K562 (cell line): ENCODE data around the gene ZBP1. TPM values are rescaled to one million over a fixed set of nuclear protein-coding genes. Genes with fewer than 3 reads are reported as not detected.

ENCODE experiments used
- ATAC-seq: fragments of 200-7000 bp; cut with Tn5 transposase; 3 replicates; pipeline ENCODE4 v1.9.1; 2020; ENCODE audit warnings: moderate library complexity
- BruUV-seq: library from RNA; stranded (reverse); fragments of 400-500 nt; replicated peaks from 2 replicates; lab custom pipeline; 2021; lab: Mats Ljungman, UMichigan
- CTCF ChIA-PET: fragments of 300-600 bp; formaldehyde crosslinking; extraction: SDS; loops from one replicate; lab custom pipeline; 2021; ENCODE audit warnings: low intra/inter-chr PET ratio; lab: Yijun Ruan, JAX
- POLR2A ChIA-PET: fragments of 300-600, 350-650 bp; sonication (Branson Sonifier 250); formaldehyde crosslinking; extraction: SDS; loops from one replicate; lab custom pipeline; 2021; ENCODE audit warnings: antibody characterized with exemption, inconsistent platforms; lab: Yijun Ruan, JAX
- DNase-seq, 4 experiments: peaks; one replicate each; pipeline versions ENCODE4 v3.0.0 to v3.0.0-alpha.2; 2011 to 2018; ENCODE audit warnings: low spot score in 3 of 4, mixed read lengths in 3 of 4; ENCODE audit errors: extremely low read depth in 1 of 4
- FAIRE-seq: peaks from 2 replicates; lab custom pipeline; 2011; peaks lifted over from hg19 to GRCh38; lab: Jason Lieb, UNC
- H2AFZ ChIP-seq: 2 replicates; pipeline ENCODE4 v1.6.0; 2011; ENCODE audit warnings: low read depth, low read length, control low read depth, inconsistent platforms
- H3K27ac ChIP-seq: fragments of 200-600 bp; 3 replicates; pipeline ENCODE4 v1.8.0; 2011; ENCODE audit warnings: low read depth, mild to moderate bottlenecking, control low read depth, inconsistent platforms, low read length, moderate library complexity, mixed read lengths; ENCODE audit errors: extremely low read depth
- H3K27me3 ChIP-seq, 2 experiments: fragments of 300-600 bp in 1 of 2; 2 replicates in 1 of 2; 3 replicates in 1 of 2; pipeline versions ENCODE4 v1.6.0 to v1.8.0; 2011; ENCODE audit warnings: inconsistent platforms in 2 of 2, low read length in 2 of 2, mild to moderate bottlenecking in 1 of 2, mixed read lengths in 1 of 2, moderate library complexity in 1 of 2; ENCODE audit not compliant: control insufficient read depth in 2 of 2, insufficient read depth in 2 of 2
- H3K36me3 ChIP-seq: fragments of 300-600 bp; 3 replicates; pipeline ENCODE4 v1.8.0; 2011; ENCODE audit warnings: mild to moderate bottlenecking, low read length, inconsistent platforms; ENCODE audit not compliant: control insufficient read depth, insufficient read depth
- H3K4me1 ChIP-seq, 2 experiments: fragments of 200-600 bp in 1 of 2; replicated peaks in 1 of 2; 2 replicates in 1 of 2; 3 replicates in 1 of 2; pipeline versions ENCODE4 v1.5.1 to v1.8.0; 2011; ENCODE audit warnings: inconsistent platforms in 2 of 2, low read length in 2 of 2, mild to moderate bottlenecking in 1 of 2, mixed read lengths in 1 of 2, moderate library complexity in 1 of 2; ENCODE audit not compliant: control insufficient read depth in 2 of 2, insufficient read depth in 2 of 2
- H3K4me2 ChIP-seq: 2 replicates; pipeline ENCODE4 v1.6.1; 2011; ENCODE audit warnings: low read length, control low read depth, inconsistent platforms, mixed read lengths; ENCODE audit not compliant: insufficient read depth
- H3K4me3 ChIP-seq: fragments of 200-600 bp; sonication (generic), shearing (Covaris generic); 2 replicates; pipeline ENCODE4 v1.5.1; 2016; ENCODE audit warnings: control low read depth, inconsistent platforms
- H3K79me2 ChIP-seq: fragments of 200-600 bp; 3 replicates; pipeline ENCODE4 v1.8.0; 2011; ENCODE audit warnings: low read length, inconsistent platforms; ENCODE audit not compliant: control insufficient read depth, insufficient read depth
- H3K9ac ChIP-seq, 2 experiments: 2 replicates each; pipeline versions ENCODE4 v1.6.0 to v1.6.1; 2011; ENCODE audit warnings: low read depth in 2 of 2, low read length in 2 of 2, control low read depth in 1 of 2, inconsistent platforms in 1 of 2, mild to moderate bottlenecking in 1 of 2, mixed read lengths in 1 of 2; ENCODE audit not compliant: insufficient read depth in 1 of 2
- H3K9me1 ChIP-seq: one replicate; pipeline ENCODE4 v1.6.0; 2011; ENCODE audit warnings: inconsistent platforms, mild to moderate bottlenecking, low read length, moderate library complexity; ENCODE audit not compliant: control insufficient read depth, insufficient read depth
- H3K9me3 ChIP-seq: replicated peaks from 2 replicates; pipeline ENCODE4 v1.5.1; 2011; ENCODE audit warnings: low read depth, low read length, inconsistent platforms; ENCODE audit not compliant: control insufficient read depth, insufficient read depth
- H4K20me1 ChIP-seq: replicated peaks from 2 replicates; pipeline ENCODE4 v1.6.1; 2011; ENCODE audit warnings: low read length, inconsistent platforms, mixed read lengths; ENCODE audit not compliant: control insufficient read depth, insufficient read depth
- HSF4 ChIP-seq: fragments of 250-450 bp; sonication (Bioruptor Pico); IDR thresholded peaks from 2 replicates; pipeline ENCODE4 v2.1.2; 2022; ENCODE audit warnings: mild to moderate bottlenecking, moderate library complexity, borderline replicate concordance
- IRF1 ChIP-seq: sonication (generic); formaldehyde crosslinking; IDR thresholded peaks from 2 replicates; pipeline ENCODE4 v1.8.0; 2022; ENCODE audit warnings: missing genetic modification reagents, mild to moderate bottlenecking, borderline replicate concordance
- KLF16 ChIP-seq: IDR thresholded peaks from 2 replicates; pipeline ENCODE4 v1.6.1; 2016; ENCODE audit warnings: antibody characterized with exemption
- NUFIP1 ChIP-seq: fragments of 450-650 bp; IDR thresholded peaks from 2 replicates; pipeline ENCODE4 v1.6.1; 2018; ENCODE audit not compliant: partially characterized antibody
- POLR3A ChIP-seq: IDR thresholded peaks from 2 replicates; pipeline ENCODE4 v1.6.1; 2011; ENCODE audit warnings: borderline replicate concordance, mild to moderate bottlenecking, moderate library complexity; ENCODE audit not compliant: insufficient read length, insufficient read depth; ENCODE audit errors: extremely low read depth
- PPARD ChIP-seq: fragments of 250-450 bp; sonication (Bioruptor Pico); IDR thresholded peaks from 2 replicates; pipeline ENCODE4 v1.8.0; 2022; ENCODE audit warnings: inconsistent platforms, mild to moderate bottlenecking, moderate library complexity
- RBBP5 ChIP-seq: fragments of 200-600 bp; sonication (generic); IDR thresholded peaks from 2 replicates; pipeline ENCODE4 v1.6.1; 2012; ENCODE audit warnings: borderline replicate concordance, mild to moderate bottlenecking, low read length, control low read depth, inconsistent platforms; ENCODE audit not compliant: insufficient read depth, poor library complexity, severe bottlenecking
- RBM34 ChIP-seq: fragments of 200-400 bp; formaldehyde crosslinking; IDR thresholded peaks from 2 replicates; pipeline ENCODE4 v1.6.1; 2018; ENCODE audit warnings: low read length, borderline replicate concordance; ENCODE audit not compliant: insufficient read depth
- SRF ChIP-seq, 2 experiments: fragments of 250-450, 450-650 bp in 1 of 2; sonication (Bioruptor Pico) in 1 of 2; sonication (generic) in 1 of 2; formaldehyde crosslinking; IDR thresholded peaks; 2 replicates each; pipeline versions ENCODE4 v1.5.0 to v1.5.1; 2020 to 2022; ENCODE audit warnings: mild to moderate bottlenecking in 1 of 2, missing genetic modification reagents in 1 of 2
- TAL1 ChIP-seq: fragments of 450-650 bp; IDR thresholded peaks from 2 replicates; pipeline ENCODE4 v1.6.1; 2016; ENCODE audit warnings: mild to moderate bottlenecking
- ZBTB8A ChIP-seq: fragments of 450-650 bp; IDR thresholded peaks from 2 replicates; pipeline ENCODE4 v1.6.1; 2018; ENCODE audit warnings: mild to moderate bottlenecking, moderate library complexity; ENCODE audit not compliant: partially characterized antibody
- ZNF609 ChIP-seq: sonication (generic); formaldehyde crosslinking; IDR thresholded peaks from 2 replicates; pipeline ENCODE4 v1.8.1; 2023; ENCODE audit warnings: missing genetic modification reagents, mild to moderate bottlenecking, borderline replicate concordance
- WGBS: fragments of 100-300 bp; shearing (Covaris generic); methylation state at CpG from one replicate; pipeline ENCODE4 v1.1.6; 2016; ENCODE audit warnings: low coverage, mixed read lengths; ENCODE audit not compliant: insufficient coverage; ENCODE audit errors: missing lambda C conversion rate; 5-methylcytosine and 5-hydroxymethylcytosine counted together
- in situ Hi-C: fragments of 300-500 bp; cut with MboI; formaldehyde crosslinking; loops from 4 replicates; pipeline ENCODE4 v1.15.0; 2018; ENCODE audit warnings: inconsistent platforms, mixed read lengths
- intact Hi-C: fragments of 100-400 bp; cut with micrococcal nuclease; formaldehyde crosslinking; loops from 2 replicates; pipeline ENCODE4 v1.14.2; 2022
- polyA plus RNA-seq, 8 experiments: library from polyadenylated mRNA; depleted of rRNA in 4 of 8; stranded (reverse) in 5 of 8; unstranded in 3 of 8; fragments of >200 nt; fragmentation: Nextera tagmentation in 2 of 8; fragmentation: Illumina TruSeq in 1 of 8; extraction: Ambion mirVana in 2 of 8; extraction: Trizol in 1 of 8; gene quantifications; 2 replicates each; pipeline versions ENCODE4 v1.2.1 to v1.2.3, GENCODE V29; 2011 to 2014; ENCODE audit warnings: inconsistent platforms in 1 of 8, missing spikeins in 1 of 8
- total RNA-seq, 7 experiments: library from RNA; depleted of rRNA in 6 of 7; stranded (reverse); fragments of >200 nt in 6 of 7; fragmentation: Illumina TruSeq in 2 of 7; extraction: Trizol in 2 of 7; gene quantifications; 2 replicates each; pipeline versions ENCODE4 v1.2.1 to v1.2.3, GENCODE V29; 2011 to 2021; ENCODE audit warnings: low replicate concordance in 1 of 7

ZBP1 gene
- total and polyA plus RNA-seq, 9 of the 15 experiments (the other 6 are each of a cell fraction or from before 2014, with no cell fraction given) = not detected

GRCh38 chr20:57590485-57591288 lies 29.5 kb downstream of the ZBP1 start (continued):
- TF ChIP-seq IRF1 (CRISPR knock-in tag) (no peak), SRF (CRISPR knock-in tag; IDR thresholded peaks at IDR 0.05) (no peak), TAL1 (no peak)

GRCh38 chr20:57589728-57590484 lies 30.3 kb downstream of the ZBP1 start:
- Histone ChIP-seq H3K4me2 (no peak overlapping the region), H3K36me3 (no peaks in the 10 kb centered on the region), H3K9me3 (peaks cover 3% of the 10 kb centered on the region; the same call in 1 of the 2 replicates), H3K27ac (no peak overlapping the region), H3K79me2 (no peaks in the 10 kb centered on the region), H4K20me1 (no peaks in the 10 kb centered on the region), H3K4me3 (no peak overlapping the region), H3K27me3 (peaks cover 3 to 7% of the 10 kb centered on the region in 2 experiments; a peak in 1 of 5 replicates), H3K9ac (peak overlapping the region in 1 of 2 experiments; percentile 20; a peak in 1 of 4 replicates), H3K4me1 (peaks cover 18 to 57% of the 10 kb centered on the region in 2 experiments; a peak in 4 of 5 replicates), H2AFZ (no peak overlapping the region), H3K9me1 (no peaks in the 10 kb centered on the region)
- in situ Hi-C loops (loop anchor here (5.0 kb wide), 2 partner anchors 58 to 203 kb away; no protein-coding TSS in a partner anchor), intact Hi-C loops (no loop called here)
- ATAC-seq = no peak
- WGBS = 35% methylated on average over 13 of the region's 16 CpGs
- CTCF ChIA-PET = interaction anchor here (0.7 to 1.4 kb wide), 2 partner anchors 64 to 76 kb away, joined by 3 to 5 read pairs; no protein-coding TSS in a partner anchor
- POLR2A ChIA-PET = interaction anchor here (0.6 kb wide), 2 partner anchors 30 to 454 kb away, joined by 3 read pairs; no protein-coding TSS in a partner anchor
- FAIRE-seq = no peak
- BruUV-seq = no TSS peak
- DNase-seq = no peak
- TF ChIP-seq KLF16 = no peak
- TF ChIP-seq ZNF609 (CRISPR knock-in tag) = no peak
- no peak for TF ChIP-seq PPARD (CRISPR knock-in tag)
- no peak for TF ChIP-seq POLR3A
- no peak for TF ChIP-seq RBM34
- TF ChIP-seq ZBTB8A = no peak
- TF ChIP-seq HSF4 (CRISPR knock-in tag) = no peak
- TF ChIP-seq NUFIP1 = no peak
- TF ChIP-seq RBBP5 = no peak
